Suppressor macrophage treated with lipopolysaccharide for 1 hour (primary cell): Measurements from ENCODE around the gene MED28.
"Not testable (repeated sequence)": the region's sequence is repeated elsewhere in the genome, so short reads cannot be mapped to it uniquely, and the experiment has no call there.

Source experiments
- DNase-seq, 3 donors: peaks; one replicate each; pipeline ENCODE4 v3.0.0-alpha.2; 2020 to 2022

MED28 gene

DNA sequence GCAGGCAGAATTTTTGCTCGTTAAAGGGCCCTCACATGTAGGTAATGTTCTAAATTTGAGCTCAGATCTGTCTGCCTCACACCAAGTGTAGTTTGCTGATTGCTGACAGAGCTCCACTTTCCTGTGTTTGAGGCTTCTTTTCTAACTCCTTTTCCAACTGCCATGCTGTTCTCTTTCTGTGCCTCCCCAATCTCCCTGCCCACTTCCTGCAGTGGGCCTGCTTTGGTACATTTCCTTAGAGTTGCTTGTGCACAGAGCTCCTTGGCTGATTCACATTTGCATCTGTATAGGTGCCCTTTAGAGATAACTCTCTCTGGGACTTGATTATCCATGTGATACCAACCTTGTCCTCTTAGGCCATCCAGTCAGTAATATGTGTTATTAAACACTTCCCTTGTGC is 4.5 kb downstream of the MED28 start:
- DNase-seq, result no peak

DNA sequence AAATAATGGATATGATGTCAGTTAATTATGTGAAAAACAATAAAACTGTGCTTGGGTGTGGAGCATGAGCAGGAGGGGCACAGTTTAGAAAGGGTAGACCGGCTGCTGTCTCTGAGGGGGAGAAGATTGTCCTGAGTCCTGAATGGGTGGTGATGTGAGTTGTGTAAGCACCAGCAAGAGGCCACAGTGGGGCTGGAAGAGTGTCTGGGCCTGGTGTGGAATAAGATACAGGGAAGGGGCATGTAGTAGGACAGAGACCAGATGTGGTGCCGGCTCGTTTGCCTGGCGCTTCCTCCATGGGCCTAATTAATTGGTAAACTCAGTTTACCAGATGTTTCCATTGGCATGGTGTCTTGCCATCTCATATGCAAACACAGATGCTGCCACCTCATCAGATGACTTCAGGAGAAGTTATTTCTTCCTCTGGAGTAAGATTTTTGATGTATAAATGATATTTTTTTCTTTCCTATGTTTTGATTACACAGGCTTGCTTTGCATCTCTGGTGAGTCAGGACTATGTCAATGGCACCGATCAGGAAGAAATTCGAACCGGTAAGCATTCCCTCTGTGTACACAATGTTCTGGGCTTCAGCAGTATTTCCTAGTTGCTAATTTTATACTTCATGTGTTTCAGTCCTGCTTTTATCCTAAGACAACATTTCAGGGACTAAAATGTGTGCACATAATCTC is 5.1 kb downstream of the MED28 start:
- no peak for DNase-seq

DNA sequence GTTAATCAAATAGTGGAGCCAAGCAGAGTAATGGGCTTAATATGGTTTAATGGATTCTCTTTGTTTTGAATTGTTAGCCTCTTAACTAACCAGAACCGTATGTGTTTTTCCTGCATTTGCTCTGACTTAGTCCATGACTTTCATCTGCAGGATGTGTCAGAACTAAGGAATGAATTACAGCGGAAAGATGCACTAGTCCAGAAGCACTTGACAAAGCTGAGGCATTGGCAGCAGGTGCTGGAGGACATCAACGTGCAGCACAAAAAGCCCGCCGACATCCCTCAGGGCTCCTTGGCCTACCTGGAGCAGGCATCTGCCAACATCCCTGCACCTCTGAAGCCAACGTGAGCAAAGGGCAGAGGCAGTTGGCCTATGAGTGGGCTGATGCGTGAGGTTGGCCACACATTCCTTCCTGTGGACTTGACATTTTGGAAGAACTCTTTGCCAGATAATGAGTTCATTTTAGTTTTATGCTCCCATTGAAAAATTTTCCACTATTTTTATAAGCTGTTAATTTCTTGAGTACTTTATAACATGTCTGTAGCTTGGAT is 9.1 kb downstream of the MED28 start:
- no peak for DNase-seq

DNA sequence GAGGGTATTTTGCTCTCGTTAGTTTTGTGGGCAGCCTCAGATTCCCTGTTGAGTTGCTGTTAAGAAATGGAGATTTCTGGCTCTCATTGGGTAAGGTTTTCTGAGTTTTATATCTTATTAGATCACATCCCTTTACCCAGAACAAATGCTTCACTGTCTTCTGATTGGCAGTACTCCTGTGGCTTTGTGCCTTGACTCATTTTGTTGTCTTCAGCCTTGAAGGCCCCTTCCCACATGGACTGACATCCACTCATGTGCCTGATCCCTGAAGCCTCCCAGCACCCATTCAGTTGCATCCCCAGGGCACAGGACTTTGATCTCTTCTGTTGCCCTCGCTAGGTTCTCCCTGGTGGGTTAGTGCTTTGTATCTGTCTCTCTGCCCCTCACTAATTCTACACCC is 10.4 kb downstream of the MED28 start:
- DNase-seq, result no peak

DNA sequence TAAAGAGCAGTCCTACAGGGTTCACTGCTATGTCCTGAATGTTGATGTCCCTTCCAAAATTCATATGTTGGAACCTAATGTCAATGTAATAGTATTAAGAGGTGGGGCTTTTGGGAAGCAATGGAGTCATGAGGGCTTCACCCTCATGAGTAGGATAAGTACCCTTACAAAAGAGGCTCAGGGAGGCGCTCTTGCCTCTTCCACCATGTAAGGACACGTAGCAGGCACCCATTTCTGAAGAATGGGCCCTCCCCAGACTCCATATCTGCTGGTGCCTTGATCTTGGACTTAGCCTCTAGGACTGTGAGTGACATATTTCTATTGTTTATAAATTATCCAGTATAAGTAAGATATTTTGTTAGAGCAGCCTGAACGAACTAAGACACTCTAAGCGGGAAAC is 15.8 kb downstream of the MED28 start:
- DNase-seq, result no peak

DNA sequence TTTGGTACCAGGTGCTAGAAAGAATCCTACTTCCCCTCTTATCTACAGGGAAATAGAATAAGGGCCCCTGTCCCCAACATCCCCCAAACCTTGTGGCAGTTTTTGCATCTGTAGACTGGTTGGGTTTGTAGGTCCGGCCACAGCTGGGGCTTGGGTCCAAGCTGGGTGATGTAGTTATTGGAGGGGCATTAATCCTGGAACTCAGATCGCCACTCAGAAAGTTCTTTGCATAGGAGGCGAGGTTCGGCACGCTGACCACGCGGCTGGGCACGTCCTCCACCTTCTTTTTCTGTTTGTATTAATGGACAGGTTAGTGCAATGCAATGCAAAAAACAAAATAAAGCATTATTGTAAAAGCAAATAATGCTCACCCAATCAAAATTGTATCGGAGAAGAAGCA is 19.2 kb downstream of the MED28 start:
- no peak for DNase-seq

DNA sequence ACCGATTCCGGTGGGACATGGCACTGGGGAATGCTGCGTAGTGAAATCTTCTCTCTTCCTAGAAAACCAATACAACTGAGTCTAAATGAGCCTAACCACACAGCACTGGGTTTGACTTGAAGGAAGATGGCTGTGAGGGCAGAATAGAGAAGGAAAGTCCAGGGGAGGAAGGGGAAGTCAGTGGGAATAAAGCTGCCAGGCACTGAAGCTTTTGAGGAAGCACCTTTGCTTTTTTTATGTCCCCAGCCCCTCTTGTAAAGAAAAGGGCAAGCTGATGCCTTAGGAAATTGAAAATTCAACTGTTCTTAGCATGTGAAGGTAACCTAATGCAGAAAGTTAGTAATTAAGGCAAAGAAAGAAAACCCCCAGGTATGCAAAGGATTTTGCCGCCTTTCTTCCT is 20.6 kb downstream of the MED28 start:
- peak in 1 of 3 donors; percentile 11 for DNase-seq

DNA sequence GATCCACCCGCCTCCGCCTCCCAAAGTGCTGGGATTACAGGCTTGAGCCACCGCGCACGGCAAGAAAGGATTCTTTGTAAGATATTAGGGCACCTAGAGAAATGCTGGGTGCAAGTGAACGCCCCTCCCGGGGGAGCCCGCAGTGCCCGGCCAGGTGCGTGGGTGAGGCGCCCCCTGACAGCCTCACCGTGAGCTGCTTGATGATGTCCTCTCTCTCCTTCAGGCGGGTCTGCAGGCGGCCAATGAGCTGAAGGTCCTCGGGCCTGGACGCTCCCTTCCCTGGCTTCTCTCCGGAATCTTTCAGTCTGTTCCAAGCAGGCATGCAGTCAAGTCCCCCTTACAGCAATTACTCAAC is 21.9 kb downstream of the MED28 start:
- no peak for DNase-seq

DNA sequence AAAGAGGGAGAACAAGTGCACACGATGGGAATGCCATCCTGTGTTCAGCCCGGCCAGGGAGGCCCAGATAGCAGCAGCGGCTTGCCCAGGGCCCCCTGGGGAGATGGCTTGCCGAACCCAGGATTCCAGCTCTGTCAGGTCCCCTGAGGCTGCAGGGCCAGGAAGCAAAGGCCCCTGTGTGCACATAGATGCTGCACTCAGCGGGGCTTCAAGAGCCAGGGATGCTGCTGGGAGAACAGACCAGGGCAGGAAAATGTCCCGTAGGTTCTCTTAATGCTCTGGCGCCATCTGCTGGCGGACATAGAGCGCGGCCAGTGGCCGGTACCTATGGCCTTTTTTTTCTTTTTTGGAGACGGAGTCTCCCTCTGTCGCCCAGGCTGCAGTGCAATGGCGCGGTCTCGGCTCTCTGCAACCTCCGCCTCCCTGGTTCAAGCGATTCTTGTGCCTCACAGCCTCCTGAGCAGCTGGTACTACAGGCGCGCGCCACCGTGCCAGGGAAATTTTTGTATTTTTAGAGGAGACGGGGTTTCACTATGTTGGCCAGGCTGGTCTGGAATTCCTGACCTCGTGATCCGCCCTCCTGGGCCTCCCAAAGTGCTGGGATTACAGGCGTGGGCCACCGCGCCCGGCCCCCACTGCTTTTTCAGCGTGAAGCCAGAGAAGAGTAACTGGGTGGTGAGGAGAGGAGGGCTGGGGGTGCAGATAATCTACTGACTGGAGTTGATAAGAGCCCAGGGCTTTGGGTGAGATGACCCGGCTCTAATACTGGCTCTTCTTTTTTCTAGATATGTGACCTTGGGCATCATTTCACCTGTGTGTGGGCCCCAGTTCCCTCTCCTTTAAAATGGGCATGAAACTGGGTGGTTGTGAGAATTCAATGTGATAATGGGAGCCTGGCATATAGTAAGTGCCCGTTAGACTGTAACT is 22.5 kb downstream of the MED28 start:
- DNase-seq, result peak; percentile 79 to 91 (median 87)

DNA sequence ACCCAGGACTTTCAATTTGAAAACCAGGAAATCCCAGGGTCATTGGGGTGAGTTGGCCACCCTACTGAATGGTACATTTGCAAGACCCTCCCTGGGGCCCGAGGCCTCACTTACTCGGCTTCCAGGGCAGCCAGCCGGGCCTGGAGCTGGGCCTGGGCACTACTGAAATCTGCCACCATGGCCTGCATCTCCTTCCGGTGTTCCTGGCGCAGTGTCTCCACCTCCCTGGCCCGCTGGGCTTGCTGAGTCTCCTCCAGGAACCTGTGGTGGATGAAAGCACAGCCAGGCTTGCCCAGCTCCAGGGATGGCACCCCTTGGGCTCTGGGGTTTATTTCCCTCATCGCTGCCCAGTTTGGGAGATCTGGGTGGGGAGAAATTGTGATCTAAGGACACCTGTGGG is 24.7 kb downstream of the MED28 start:
- DNase-seq, result no peak

DNA sequence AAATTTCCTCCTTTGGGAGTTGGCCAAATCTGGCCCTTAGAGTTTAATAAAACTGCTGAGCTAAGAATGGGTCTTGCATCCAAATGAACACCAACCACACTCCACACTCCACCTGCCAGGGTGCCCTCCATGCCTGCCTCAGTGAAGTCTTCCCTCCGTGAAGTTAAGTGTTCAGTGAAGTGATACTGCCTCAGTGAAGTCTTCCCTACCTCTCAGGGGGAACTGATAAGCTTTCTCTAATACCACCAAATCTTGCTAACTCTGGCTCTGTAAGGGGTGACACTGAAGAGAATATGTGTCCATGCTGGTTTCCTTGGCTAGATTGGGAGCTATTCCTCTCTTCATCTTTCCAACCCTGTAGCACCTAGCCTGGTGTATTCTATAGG is 27.9 kb downstream of the MED28 start:
- DNase-seq, result no peak

DNA sequence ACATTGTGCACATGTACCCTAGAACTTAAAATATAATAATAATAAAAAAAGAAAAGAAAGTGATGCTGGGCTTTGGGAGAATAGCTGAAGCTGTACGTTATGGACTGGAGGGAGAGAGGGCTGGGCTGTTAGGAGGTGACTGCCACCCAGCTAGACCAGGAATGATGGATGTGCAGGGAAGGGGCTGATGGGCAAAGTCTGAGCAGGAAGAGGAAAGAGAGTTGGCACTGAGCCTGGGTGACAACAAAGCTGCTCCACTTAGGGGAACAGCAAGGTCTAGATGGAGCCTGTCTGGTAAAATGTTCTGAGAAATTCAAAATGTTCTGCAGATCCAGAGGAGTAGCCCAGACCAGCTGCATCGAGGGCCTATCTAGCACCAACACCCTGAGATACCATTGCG is 32.3 kb downstream of the MED28 start:
- no peak for DNase-seq

DNA sequence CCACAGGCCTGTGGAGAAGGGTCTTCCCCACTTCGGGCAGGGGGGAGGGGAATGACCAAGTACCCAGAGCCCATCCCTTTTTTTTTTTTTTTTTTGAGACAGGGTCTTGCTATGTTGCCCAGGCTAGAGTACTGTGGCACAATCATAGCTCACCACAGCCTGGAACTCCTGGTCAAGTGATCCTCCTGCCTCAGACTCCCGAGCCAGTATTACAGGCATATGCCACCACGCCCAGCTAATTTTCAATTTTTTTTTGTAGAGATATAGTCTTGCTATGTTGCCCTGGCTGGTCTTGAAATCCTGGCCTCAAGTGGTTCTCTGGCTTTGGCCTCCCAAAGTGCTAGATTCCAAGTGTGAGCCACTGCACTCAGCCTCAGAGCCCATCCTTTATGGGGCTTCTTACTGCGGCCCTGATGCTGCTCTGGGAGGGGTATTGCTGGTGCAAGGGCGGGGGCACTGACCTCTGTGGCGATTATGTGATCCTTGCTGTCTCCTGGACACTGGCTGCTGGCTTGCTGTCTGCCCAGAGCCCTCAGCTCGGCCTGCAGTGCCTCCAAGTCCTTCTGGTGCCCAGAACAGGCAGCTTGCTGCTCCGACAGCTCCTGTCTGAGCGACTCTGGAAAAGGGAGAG is 32.9 kb downstream of the MED28 start:
- DNase-seq, result no peak

DNA sequence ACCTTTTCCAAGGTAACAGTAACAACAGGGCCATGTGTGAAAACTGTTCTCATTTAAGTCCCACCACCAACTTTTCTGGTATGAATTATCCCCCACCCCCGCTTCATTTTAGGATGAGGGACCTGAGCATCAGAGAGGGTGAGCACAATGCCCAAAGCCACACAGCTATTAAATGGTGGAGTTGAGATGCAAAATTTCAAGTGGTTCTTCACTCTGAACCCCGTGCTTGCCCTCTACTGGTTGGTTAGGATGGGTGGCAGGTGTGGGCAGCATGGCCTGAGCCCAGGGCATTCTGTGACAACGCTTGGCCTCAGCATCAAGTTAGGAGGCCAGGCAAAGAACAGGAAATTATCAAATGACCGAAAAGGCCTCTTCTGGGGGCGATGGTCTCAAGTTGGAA is 33.5 kb downstream of the MED28 start:
- no peak for DNase-seq

DNA sequence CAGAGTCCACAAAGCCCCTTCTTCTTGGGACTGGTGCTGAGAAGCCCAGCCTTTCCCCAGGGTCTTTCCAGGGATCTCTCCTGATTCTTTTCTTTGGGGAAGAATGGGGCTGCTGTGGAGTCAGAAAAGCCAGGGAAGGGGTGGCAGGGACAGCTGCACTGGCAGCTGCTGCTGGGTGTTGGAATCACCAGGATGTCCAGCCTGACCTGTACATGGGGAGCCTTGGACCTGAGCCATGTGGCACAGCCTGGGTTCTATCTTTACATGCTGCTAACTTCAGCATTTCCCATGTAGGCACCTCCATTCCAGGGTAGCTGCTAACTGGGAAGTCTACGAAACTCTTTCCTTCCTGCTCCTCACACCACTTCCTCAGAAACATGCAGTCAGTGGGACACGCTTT is 36.0 kb downstream of the MED28 start:
- DNase-seq, result no peak

DNA sequence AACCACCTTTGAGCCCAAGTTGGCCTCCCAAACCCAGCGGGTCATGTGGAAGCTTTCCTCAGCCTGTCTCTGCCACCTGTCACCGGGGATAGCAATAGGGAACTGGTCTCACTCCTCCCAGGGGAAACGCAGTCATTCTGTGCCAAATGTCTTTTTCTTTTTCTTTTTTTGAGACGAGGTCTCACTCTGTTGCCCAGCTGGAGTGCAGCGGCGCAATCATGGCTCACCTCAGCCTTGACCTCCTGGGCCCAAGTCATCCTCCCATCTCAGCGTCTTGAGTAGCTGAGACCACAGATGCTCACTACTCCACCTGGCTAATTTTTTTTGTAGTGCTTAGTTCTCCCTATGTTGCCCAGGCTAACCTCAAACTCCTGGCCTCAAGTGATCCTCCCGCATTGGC is 40.3 kb downstream of the MED28 start:
- DNase-seq, result no peak

DNA sequence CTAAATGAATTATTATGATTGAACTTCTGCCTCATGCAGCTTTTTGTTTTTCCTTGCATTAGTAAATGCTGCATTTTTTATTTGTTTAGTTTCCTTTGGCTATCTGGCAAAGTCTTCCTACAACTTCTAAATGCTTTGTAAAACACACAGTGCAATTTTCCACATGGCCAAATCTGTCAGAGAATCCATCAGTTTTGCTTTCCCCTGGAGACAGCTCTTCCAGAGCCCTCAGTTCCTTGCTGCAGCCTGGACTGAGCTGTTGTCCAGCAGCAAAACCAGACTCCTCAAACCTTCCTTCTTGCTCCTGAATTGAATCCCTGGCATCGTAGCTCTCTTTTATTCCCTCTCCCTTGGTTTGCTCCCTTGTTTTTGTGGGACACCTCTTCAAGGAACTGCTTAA is 42.6 kb downstream of the MED28 start:
- DNase-seq, result no peak

DNA sequence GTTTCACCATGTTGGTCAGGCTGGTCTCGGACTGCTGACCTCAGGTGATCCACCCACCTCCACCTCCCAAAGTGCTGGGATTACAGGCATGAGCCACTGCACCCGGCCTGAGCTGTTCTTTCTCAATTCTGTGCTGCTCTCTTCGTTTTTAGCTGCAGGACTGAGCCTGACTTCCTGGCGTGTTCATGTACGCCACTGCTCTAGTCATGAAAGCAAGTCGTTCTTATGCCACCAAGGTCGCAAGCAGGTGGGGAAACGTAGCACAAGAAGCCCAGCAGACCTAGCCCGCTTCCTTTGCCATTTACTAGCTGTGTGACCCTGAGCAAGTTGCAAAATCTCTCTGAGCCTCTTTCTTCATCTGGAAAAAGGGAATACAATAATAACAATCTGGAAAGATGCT is 43.4 kb downstream of the MED28 start:
- DNase-seq, result no peak

DNA sequence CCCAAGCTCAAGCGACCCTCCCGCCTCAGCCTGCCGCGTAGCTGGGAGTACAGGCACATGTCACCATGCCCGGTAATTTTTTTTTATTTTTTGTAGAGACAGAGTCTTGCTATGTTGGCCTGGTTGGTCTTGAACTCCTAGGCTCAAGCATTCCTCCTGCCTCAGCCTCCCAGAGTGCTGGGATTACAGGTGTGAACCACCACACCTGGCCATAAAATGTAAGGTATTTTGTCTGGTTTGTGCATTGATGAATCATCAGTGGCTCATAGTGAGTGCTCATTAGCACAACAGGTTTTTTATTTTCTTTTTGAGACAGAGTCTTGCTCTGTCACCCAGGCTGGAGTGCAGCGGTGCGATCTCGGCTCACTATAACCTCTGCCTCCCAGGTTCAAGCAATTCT is 44.8 kb downstream of the MED28 start:
- not testable (repeated sequence) for DNase-seq

DNA sequence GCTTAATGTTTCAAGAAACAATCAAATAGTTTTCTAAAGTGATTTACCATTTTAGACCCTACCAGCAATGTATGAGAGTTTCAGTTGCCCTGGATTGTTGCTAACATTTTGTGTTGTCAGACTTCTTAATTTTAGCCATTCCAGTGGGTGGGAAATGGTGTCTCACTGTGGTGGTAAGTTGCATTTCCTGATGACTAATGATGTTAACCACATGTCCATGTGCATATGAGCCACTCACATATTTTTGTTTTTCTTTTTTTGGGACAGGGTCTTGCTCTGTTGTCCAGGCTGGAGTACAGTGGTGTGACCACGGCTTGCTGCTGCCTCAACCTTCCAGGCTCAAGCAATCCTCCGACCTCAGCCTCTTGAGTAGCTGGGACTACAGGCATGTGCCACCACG is 48.3 kb downstream of the MED28 start:
- DNase-seq, result peak; percentile 56 to 84 (median 77)

DNA sequence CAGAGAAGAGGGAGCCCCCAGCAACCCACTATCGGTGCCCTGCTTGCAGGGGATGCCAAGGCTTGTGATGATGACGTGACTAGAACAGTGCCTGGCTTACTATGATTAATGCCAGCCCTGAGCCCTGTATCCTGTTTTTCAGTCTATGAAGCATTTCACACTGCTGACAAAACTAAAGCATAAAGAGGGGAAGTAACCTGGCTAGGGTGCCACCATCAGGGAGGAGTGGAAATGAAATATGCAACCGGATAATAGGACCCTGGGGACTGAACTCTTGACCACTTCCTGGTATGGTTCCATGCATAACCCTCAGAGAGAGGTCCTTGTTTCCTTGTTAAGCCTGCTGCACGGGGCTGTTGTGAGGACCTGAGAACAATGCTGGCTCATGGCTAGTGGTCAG is 50.3 kb downstream of the MED28 start:
- DNase-seq, result peak; percentile 51 to 66 (median 57)

DNA sequence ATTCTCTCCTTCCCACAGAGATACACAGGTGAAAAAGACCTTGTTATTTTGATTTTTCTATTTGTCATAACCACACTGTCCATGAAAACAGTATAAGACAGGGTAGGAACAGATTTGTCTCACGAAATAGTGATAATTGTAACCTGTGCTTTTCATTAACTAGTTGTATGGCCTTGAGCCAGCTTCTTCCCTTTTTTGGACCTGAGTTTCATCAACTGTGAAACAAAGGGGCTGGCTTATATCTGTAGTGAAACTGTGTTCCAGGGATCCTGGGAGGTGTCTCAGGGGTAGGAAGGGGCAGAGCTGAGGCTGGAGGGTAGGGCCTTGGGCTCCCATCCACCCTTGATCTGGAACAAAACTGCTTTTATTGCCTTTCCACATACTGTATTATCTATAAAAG is 50.9 kb downstream of the MED28 start:
- peak in 1 of 3 donors; percentile 13 for DNase-seq

DNA sequence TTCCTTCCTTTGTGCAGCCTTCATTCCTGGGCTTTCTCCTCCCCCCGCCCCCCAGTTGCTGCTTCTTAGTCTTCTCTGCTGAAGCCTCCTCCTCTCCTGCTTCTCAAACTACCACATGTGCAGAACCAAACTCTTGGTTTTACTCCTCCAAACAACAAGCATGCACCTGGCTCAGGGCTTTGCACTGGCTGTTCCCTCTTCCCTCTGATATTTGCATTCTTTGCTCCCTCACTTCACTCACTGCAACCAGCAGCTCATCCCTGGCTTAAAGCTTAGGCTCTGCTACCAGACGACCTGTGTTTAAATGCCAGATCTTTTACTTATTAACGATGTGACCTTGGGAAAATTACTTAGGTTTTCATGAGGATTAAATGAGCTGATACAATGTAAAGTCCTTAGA is 51.4 kb downstream of the MED28 start:
- DNase-seq, result no peak

DNA sequence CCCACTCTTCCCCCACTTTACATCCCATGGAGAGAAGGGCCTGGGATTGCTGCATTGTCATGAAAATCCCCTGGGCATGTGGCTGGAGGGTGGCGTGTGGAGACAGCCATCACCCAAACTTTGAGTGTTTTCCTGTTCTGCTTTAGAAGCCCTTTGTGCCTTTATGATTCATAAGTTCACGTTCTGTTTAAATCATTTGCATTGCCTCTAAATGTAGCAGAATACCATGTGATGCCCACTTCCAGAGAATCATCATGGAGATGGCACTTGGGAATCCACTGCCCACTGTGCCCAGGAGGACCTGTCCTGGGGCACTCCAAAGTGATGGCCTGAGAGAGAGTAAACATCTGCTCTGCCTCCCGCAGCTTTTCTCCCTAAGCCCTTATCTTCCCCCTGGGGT is 52.8 kb downstream of the MED28 start:
- peak; percentile 22 to 37 (median 24) for DNase-seq
